ENCODE measurements around the gene USP3.

Gene USP3

DNA sequence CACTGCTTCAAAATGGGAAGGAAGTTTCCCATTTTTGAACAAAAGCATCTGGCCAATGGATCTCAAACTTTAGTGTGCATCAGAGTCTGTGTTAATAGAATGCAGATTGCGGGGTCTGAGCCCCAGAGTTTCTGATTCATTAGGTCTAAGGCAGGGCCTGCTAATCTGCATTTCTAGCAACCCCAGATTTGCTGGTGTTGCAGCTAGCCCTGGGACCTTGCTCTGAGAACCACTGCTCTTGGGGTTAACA, 30.7 kb upstream of the USP3 start:
- no peak overlapping the region for H3K4me3 ChIP-seq (ENCODE audit: low read length in 2 of 2)
- H2BK15ac ChIP-seq (ENCODE audit: low read length): no peak overlapping the region
- no CpG with 5 or more reads among the region's 1 CpG for WGBS, 2 donors (ENCODE audit: extremely low coverage in 2 of 2, insufficient read length in 2 of 2, insufficient replicate concordance in 1 of 2)
- H2BK5ac ChIP-seq (ENCODE audit: low read length): no peak overlapping the region
- H3K36me3 ChIP-seq (replicated peaks in 1 of 2; ENCODE audit: control insufficient read depth in 2 of 2, insufficient read depth in 2 of 2, low read length in 2 of 2): no peaks in the 10 kb centered on the region
- H3K4me1 ChIP-seq (ENCODE audit: control insufficient read depth in 2 of 2, insufficient read depth in 1 of 2, low read depth in 1 of 2, low read length in 2 of 2): peaks cover 16 to 20% of the 10 kb centered on the region in 2 donors
- H3K14ac ChIP-seq (ENCODE audit: low read length): no peak overlapping the region
- no peak overlapping the region for H3K23ac ChIP-seq (ENCODE audit: low read depth, low read length, poor library complexity)
- H2AK5ac ChIP-seq (ENCODE audit: low read depth, low read length): no peak overlapping the region
- no peak for DNase-seq (ENCODE audit: low spot score)
- H4K8ac ChIP-seq (ENCODE audit: low read depth, low read length): no peak overlapping the region
- H3K18ac ChIP-seq (ENCODE audit: low read length): peak overlapping the region; percentile 15
- H2BK12ac ChIP-seq (ENCODE audit: low read length): no peak overlapping the region
- no peaks in the 10 kb centered on the region for H3K9me3 ChIP-seq (replicated peaks in 1 of 2; ENCODE audit: control insufficient read depth in 2 of 2, insufficient read depth in 1 of 2, low read depth in 1 of 2, low read length in 2 of 2)
- H3K4ac ChIP-seq (ENCODE audit: low read length): no peak overlapping the region
- H2AFZ ChIP-seq (ENCODE audit: low read length): peak overlapping the region; percentile 33
- no peaks in the 10 kb centered on the region for H3K27me3 ChIP-seq (ENCODE audit: control insufficient read depth in 3 of 3, insufficient read depth in 3 of 3, low read depth in 1 of 3, low read length in 3 of 3)
- no peak overlapping the region for H3K4me2 ChIP-seq (ENCODE audit: insufficient read depth, low read length, poor library complexity, severe bottlenecking)
- H4K91ac ChIP-seq (ENCODE audit: low read depth, low read length, poor library complexity): no peak overlapping the region
- H3K79me1 ChIP-seq (ENCODE audit: low read depth, low read length): no peaks in the 10 kb centered on the region
- H2BK120ac ChIP-seq (ENCODE audit: low read depth, low read length): no peak overlapping the region
- H3K27ac ChIP-seq (replicated peaks; ENCODE audit: low read length): no peak overlapping the region
- no peak overlapping the region for H3K9ac ChIP-seq (ENCODE audit: low read depth, low read length, poor library complexity)

DNA sequence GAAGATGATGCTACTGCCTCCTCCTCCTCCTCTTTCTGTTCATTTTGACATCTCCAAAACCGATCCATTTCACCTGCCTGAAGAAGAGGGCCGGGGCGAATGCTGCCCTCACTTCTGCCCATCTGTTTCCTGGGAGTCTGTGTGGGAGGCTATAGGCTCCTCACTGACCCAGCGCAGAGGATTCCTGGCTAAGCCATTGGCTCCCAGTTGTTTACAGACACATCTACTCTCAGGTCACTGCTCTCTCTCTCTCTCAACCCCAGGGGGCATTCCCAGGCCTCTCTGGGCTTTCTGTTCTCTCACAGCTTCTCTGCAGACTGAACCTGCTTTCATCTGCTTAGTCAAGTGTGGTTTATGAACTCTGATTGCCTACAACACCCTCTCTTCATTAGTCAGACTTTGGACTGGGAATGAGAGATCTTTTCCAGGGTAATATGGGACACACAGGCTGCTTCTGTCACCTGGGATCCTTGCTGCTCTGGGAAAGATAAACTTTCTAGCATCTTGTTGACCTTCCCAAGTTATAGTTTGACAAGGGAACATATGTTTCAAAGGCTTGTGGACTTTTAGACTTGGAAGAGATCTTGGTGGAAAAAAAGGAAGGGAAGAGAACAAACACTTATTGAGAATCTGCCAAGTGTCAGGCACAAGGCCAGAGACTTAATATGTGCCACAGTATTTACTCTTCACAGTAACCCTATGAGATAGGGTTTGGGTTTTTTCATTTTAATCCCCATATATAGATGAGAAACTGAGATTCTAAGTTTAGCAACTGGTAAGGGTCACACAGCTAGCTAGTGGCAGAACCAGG, 30.2 kb upstream of the USP3 start:
- no peak overlapping the region for H3K4me2 ChIP-seq (ENCODE audit: insufficient read depth, low read length, poor library complexity, severe bottlenecking)
- no peak overlapping the region for H4K8ac ChIP-seq (ENCODE audit: low read depth, low read length)
- no peaks in the 10 kb centered on the region for H3K79me1 ChIP-seq (ENCODE audit: low read depth, low read length)
- no peak overlapping the region for H2BK15ac ChIP-seq (ENCODE audit: low read length)
- WGBS, 2 donors (ENCODE audit: extremely low coverage in 2 of 2, insufficient read length in 2 of 2, insufficient replicate concordance in 1 of 2): no CpG with 5 or more reads among the region's 4 CpGs
- no peak overlapping the region for H3K27ac ChIP-seq (replicated peaks; ENCODE audit: low read length)
- no peak overlapping the region for H2BK5ac ChIP-seq (ENCODE audit: low read length)
- no peak overlapping the region for H4K91ac ChIP-seq (ENCODE audit: low read depth, low read length, poor library complexity)
- no peak overlapping the region for H3K14ac ChIP-seq (ENCODE audit: low read length)
- no peak overlapping the region for H2BK12ac ChIP-seq (ENCODE audit: low read length)
- H3K23ac ChIP-seq (ENCODE audit: low read depth, low read length, poor library complexity): no peak overlapping the region
- H3K4ac ChIP-seq (ENCODE audit: low read length): no peak overlapping the region
- H3K4me1 ChIP-seq (ENCODE audit: control insufficient read depth in 2 of 2, insufficient read depth in 1 of 2, low read depth in 1 of 2, low read length in 2 of 2): peaks cover 16 to 20% of the 10 kb centered on the region in 2 donors
- no peak overlapping the region for H3K4me3 ChIP-seq (ENCODE audit: low read length in 2 of 2)
- H3K9ac ChIP-seq (ENCODE audit: low read depth, low read length, poor library complexity): no peak overlapping the region
- no peaks in the 10 kb centered on the region for H3K27me3 ChIP-seq (ENCODE audit: control insufficient read depth in 3 of 3, insufficient read depth in 3 of 3, low read depth in 1 of 3, low read length in 3 of 3)
- no peak for DNase-seq (ENCODE audit: low spot score)
- H2AK5ac ChIP-seq (ENCODE audit: low read depth, low read length): no peak overlapping the region
- peak overlapping the region; percentile 33 for H2AFZ ChIP-seq (ENCODE audit: low read length)
- H2BK120ac ChIP-seq (ENCODE audit: low read depth, low read length): no peak overlapping the region
- H3K18ac ChIP-seq (ENCODE audit: low read length): peak overlapping the region; percentile 15
- no peaks in the 10 kb centered on the region for H3K9me3 ChIP-seq (replicated peaks in 1 of 2; ENCODE audit: control insufficient read depth in 2 of 2, insufficient read depth in 1 of 2, low read depth in 1 of 2, low read length in 2 of 2)
- H3K36me3 ChIP-seq (replicated peaks in 1 of 2; ENCODE audit: control insufficient read depth in 2 of 2, insufficient read depth in 2 of 2, low read length in 2 of 2): no peaks in the 10 kb centered on the region

DNA sequence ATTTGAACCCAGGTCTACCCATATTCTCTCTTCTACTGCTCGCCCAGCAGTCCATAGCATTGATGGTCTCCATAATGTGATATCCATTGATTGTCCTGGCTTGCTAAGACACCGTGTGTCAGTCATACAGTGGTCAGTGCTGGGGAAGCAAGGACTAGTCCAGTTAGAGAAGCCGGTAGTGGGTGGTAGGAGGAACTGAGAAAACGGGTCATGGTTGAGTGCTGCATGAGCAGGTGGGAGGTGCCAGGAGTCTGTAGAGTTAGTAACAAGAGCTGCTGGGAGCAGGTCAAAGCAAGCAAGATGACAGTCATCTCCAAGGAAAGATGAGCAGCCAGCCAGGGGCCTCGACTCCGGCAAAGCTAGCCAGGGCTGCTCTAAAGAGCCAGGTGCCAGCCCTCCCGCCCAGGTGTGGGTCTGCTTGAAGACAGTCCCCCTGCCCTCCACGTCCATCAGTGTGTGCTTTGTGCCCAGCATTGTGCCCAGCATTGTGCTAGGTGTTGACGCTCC, 29.5 kb upstream of the USP3 start:
- no peak overlapping the region for H2BK120ac ChIP-seq (ENCODE audit: low read depth, low read length)
- H3K4me2 ChIP-seq (ENCODE audit: insufficient read depth, low read length, poor library complexity, severe bottlenecking): no peak overlapping the region
- H3K23ac ChIP-seq (ENCODE audit: low read depth, low read length, poor library complexity): no peak overlapping the region
- H2BK15ac ChIP-seq (ENCODE audit: low read length): no peak overlapping the region
- H3K79me1 ChIP-seq (ENCODE audit: low read depth, low read length): no peaks in the 10 kb centered on the region
- no peak overlapping the region for H2AK5ac ChIP-seq (ENCODE audit: low read depth, low read length)
- DNase-seq (ENCODE audit: low spot score): no peak
- H4K91ac ChIP-seq (ENCODE audit: low read depth, low read length, poor library complexity): no peak overlapping the region
- H3K9me3 ChIP-seq (replicated peaks in 1 of 2; ENCODE audit: control insufficient read depth in 2 of 2, insufficient read depth in 1 of 2, low read depth in 1 of 2, low read length in 2 of 2): no peaks in the 10 kb centered on the region
- no peak overlapping the region for H3K27ac ChIP-seq (replicated peaks; ENCODE audit: low read length)
- H2AFZ ChIP-seq (ENCODE audit: low read length): no peak overlapping the region
- no peaks in the 10 kb centered on the region for H3K27me3 ChIP-seq (ENCODE audit: control insufficient read depth in 3 of 3, insufficient read depth in 3 of 3, low read depth in 1 of 3, low read length in 3 of 3)
- H3K4me3 ChIP-seq (ENCODE audit: low read length in 2 of 2): no peak overlapping the region
- no peaks in the 10 kb centered on the region for H3K36me3 ChIP-seq (replicated peaks in 1 of 2; ENCODE audit: control insufficient read depth in 2 of 2, insufficient read depth in 2 of 2, low read length in 2 of 2)
- H3K4ac ChIP-seq (ENCODE audit: low read length): no peak overlapping the region
- no CpG with 5 or more reads among the region's 9 CpGs for WGBS, 2 donors (ENCODE audit: extremely low coverage in 2 of 2, insufficient read length in 2 of 2, insufficient replicate concordance in 1 of 2)
- H3K9ac ChIP-seq (ENCODE audit: low read depth, low read length, poor library complexity): no peak overlapping the region
- peaks cover 16 to 27% of the 10 kb centered on the region in 2 donors for H3K4me1 ChIP-seq (ENCODE audit: control insufficient read depth in 2 of 2, insufficient read depth in 1 of 2, low read depth in 1 of 2, low read length in 2 of 2)
- H3K14ac ChIP-seq (ENCODE audit: low read length): no peak overlapping the region
- peak overlapping the region; percentile 44 for H3K18ac ChIP-seq (ENCODE audit: low read length)
- H4K8ac ChIP-seq (ENCODE audit: low read depth, low read length): no peak overlapping the region
- no peak overlapping the region for H2BK12ac ChIP-seq (ENCODE audit: low read length)
- no peak overlapping the region for H2BK5ac ChIP-seq (ENCODE audit: low read length)

DNA sequence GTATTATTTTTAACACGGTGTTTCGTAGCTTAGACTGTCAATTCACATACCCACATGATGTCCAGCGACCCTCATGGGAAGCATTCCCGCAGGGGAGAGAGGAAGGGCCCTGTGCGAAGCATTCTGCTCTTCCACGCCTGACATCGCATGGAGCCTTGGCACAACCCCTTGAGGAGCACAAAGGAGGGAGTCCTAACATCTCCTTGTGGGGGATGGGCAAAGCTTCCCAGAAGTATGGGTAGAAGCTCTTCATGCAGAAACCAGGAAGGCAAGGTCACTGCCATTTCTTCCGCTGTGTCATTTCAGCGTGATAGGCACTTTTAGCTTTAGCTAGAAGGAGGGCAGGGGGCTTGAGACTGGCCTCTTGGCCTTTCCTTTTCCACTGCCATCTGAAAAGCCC, 28.7 kb upstream of the USP3 start:
- no CpG with 5 or more reads among the region's 9 CpGs for WGBS, 2 donors (ENCODE audit: extremely low coverage in 2 of 2, insufficient read length in 2 of 2, insufficient replicate concordance in 1 of 2)
- Histone ChIP-seq H3K27me3 (ENCODE audit: control insufficient read depth in 3 of 3, insufficient read depth in 3 of 3, low read depth in 1 of 3, low read length in 3 of 3) (no peaks in the 10 kb centered on the region), H4K8ac (ENCODE audit: low read depth, low read length) (no peak overlapping the region), H3K23ac (ENCODE audit: low read depth, low read length, poor library complexity) (no peak overlapping the region), H2BK120ac (ENCODE audit: low read depth, low read length) (no peak overlapping the region), H3K79me1 (ENCODE audit: low read depth, low read length) (no peaks in the 10 kb centered on the region), H3K14ac (ENCODE audit: low read length) (no peak overlapping the region), H3K18ac (ENCODE audit: low read length) (no peak overlapping the region), H3K4me1 (ENCODE audit: control insufficient read depth in 2 of 2, insufficient read depth in 1 of 2, low read depth in 1 of 2, low read length in 2 of 2) (peaks cover 16 to 27% of the 10 kb centered on the region in 2 donors), H3K9ac (ENCODE audit: low read depth, low read length, poor library complexity) (no peak overlapping the region), H3K4ac (ENCODE audit: low read length) (no peak overlapping the region), H2BK15ac (ENCODE audit: low read length) (no peak overlapping the region), H3K4me3 (ENCODE audit: low read length in 2 of 2) (no peak overlapping the region), H2AK5ac (ENCODE audit: low read depth, low read length) (no peak overlapping the region), H3K4me2 (ENCODE audit: insufficient read depth, low read length, poor library complexity, severe bottlenecking) (no peak overlapping the region), H2BK12ac (ENCODE audit: low read length) (no peak overlapping the region), H3K36me3 (replicated peaks in 1 of 2; ENCODE audit: control insufficient read depth in 2 of 2, insufficient read depth in 2 of 2, low read length in 2 of 2) (no peaks in the 10 kb centered on the region), H3K27ac (replicated peaks; ENCODE audit: low read length) (no peak overlapping the region), H2BK5ac (ENCODE audit: low read length) (no peak overlapping the region), H3K9me3 (replicated peaks in 1 of 2; ENCODE audit: control insufficient read depth in 2 of 2, insufficient read depth in 1 of 2, low read depth in 1 of 2, low read length in 2 of 2) (no peaks in the 10 kb centered on the region), H4K91ac (ENCODE audit: low read depth, low read length, poor library complexity) (peak overlapping the region; percentile 11), H2AFZ (ENCODE audit: low read length) (peak overlapping the region; percentile 51)
- DNase-seq (ENCODE audit: low spot score): no peak
